ENCODE data around the gene GATAD2B. TPM values are rescaled to one million over a fixed set of nuclear protein-coding genes. Genes with fewer than 3 reads are reported as not detected.

The GATAD2B gene
- total RNA-seq, 1 experiment from 2014 or later, result 46.9 TPM

- no peak for TF ChIP-seq CTCF (IDR thresholded peaks at IDR 0.05)
- no peak for TF ChIP-seq IRF1 (CRISPR knock-in tag; IDR thresholded peaks at IDR 0.05)
- no peak for TF ChIP-seq ARID4B (CRISPR knock-in tag; IDR thresholded peaks at IDR 0.05; ENCODE audit: borderline replicate concordance)
- peak; percentile 90 for TF ChIP-seq USF1 (CRISPR knock-in tag; IDR thresholded peaks at IDR 0.05)
- TF ChIP-seq ZNF416 (CRISPR knock-in tag; IDR thresholded peaks at IDR 0.05), result no peak
- no peak for TF ChIP-seq ZNF138 (CRISPR knock-in tag; conservative IDR thresholded peaks at IDR 0.05)
- peak; percentile 89 for TF ChIP-seq USF2 (CRISPR knock-in tag; IDR thresholded peaks at IDR 0.05)
- TF ChIP-seq TP53 (CRISPR knock-in tag; IDR thresholded peaks at IDR 0.05), result no peak
- TF ChIP-seq GABPB1 (CRISPR knock-in tag; IDR thresholded peaks at IDR 0.05), result no peak
- no peak for TF ChIP-seq ESRRA (CRISPR knock-in tag; IDR thresholded peaks at IDR 0.05; ENCODE audit: borderline replicate concordance)
- TF ChIP-seq TEAD1 (CRISPR knock-in tag; IDR thresholded peaks at IDR 0.05), result peak; percentile 38; the same call in 1 of the 2 replicates
- no peak for TF ChIP-seq MXD4 (CRISPR knock-in tag; IDR thresholded peaks at IDR 0.05; ENCODE audit: borderline replicate concordance)
- no peak for TF ChIP-seq PRRX2 (CRISPR knock-in tag; IDR thresholded peaks at IDR 0.05)
- TF ChIP-seq ATF2 (CRISPR knock-in tag; IDR thresholded peaks at IDR 0.05; ENCODE audit: borderline replicate concordance, low read depth), result no peak
These were observed 39.6 kb upstream of the GATAD2B start (continued) for GRCh38 chr1:153962088-153963029.

- Mint-ChIP-seq H3K27ac (peak overlapping the region; percentile 100), H3K9me3 (peaks cover 5% of the 10 kb centered on the region), H3K4me1 (peaks cover 59% of the 10 kb centered on the region), H3K36me3 (peaks cover 34% of the 10 kb centered on the region), H3K4me3 (peak overlapping the region; percentile 92), H3K27me3 (ENCODE audit: low read depth) (no peaks in the 10 kb centered on the region)
- CTCF ChIA-PET, result interaction anchor here (3.0 kb wide), 1 partner anchor 15 kb away, joined by 27 read pairs; the partner anchor contains the start of gene DENND4B
- POLR2A ChIA-PET, result interaction anchor here (2.0 kb wide), 1 partner anchor 186 kb away, joined by 5 read pairs; the partner anchor contains the start of gene SLC27A3
- ATAC-seq, result no peak
- no peak for DNase-seq (ENCODE audit: low spot score)
- no peak for TF ChIP-seq ATF2 (CRISPR knock-in tag; IDR thresholded peaks at IDR 0.05; ENCODE audit: borderline replicate concordance, low read depth)
- no peak for TF ChIP-seq ZNF671 (CRISPR knock-in tag; IDR thresholded peaks at IDR 0.05)
- TF ChIP-seq NFE2L1 (CRISPR knock-in tag; IDR thresholded peaks at IDR 0.05), result no peak
- no peak for TF ChIP-seq ZNF219 (CRISPR knock-in tag; IDR thresholded peaks at IDR 0.05; ENCODE audit: borderline replicate concordance)
- TF ChIP-seq FOXP1 (CRISPR knock-in tag; IDR thresholded peaks at IDR 0.05; ENCODE audit: borderline replicate concordance), result no peak
- TF ChIP-seq FOXP4 (CRISPR knock-in tag; IDR thresholded peaks at IDR 0.05), result no peak
These were observed 38.6 kb upstream of the GATAD2B start for GRCh38 chr1:153961421-153961820.

Data from WTC11 (cell line).